ENCODE data around the gene TUBB4B.

TUBB4B gene

GRCh38 chr9:137240318-137240840 lies 708 bp upstream of the TUBB4B start (continued):
- TF ChIP-seq PRDM6 (tag by site-specific recombination; IDR thresholded peaks at IDR 0.05) (no peak), ZNF184 (tag by site-specific recombination; IDR thresholded peaks at IDR 0.05) (no peak), ZNF292 (tag by site-specific recombination; IDR thresholded peaks at IDR 0.05; ENCODE audit: borderline replicate concordance, low read depth) (no peak), ZSCAN4 (tag by site-specific recombination; IDR thresholded peaks at IDR 0.05) (0 out of 2 replicates have a peak, but pooled peaks have one; percentile 29), FEZF1 (tag by site-specific recombination; IDR thresholded peaks at IDR 0.05) (peak; percentile 12; the same call in 1 of the 2 replicates), ZNF354C (tag by site-specific recombination; IDR thresholded peaks at IDR 0.05; ENCODE audit: borderline replicate concordance, low read depth) (no peak), BCL6B (tag by site-specific recombination; IDR thresholded peaks at IDR 0.05) (no peak), ZNF274 (IDR thresholded peaks at IDR 0.05; ENCODE audit: low read length) (no peak), ZNF274 (tag by site-specific recombination; IDR thresholded peaks at IDR 0.05; ENCODE audit: borderline replicate concordance) (no peak), ZNF148 (tag by site-specific recombination; IDR thresholded peaks at IDR 0.05; ENCODE audit: borderline replicate concordance) (no peak), ZXDB (tag by site-specific recombination; IDR thresholded peaks at IDR 0.05) (peak; percentile 92), ZNF174 (tag by site-specific recombination; IDR thresholded peaks at IDR 0.05) (no peak), ZNF248 (tag by site-specific recombination; IDR thresholded peaks at IDR 0.05) (no peak), ZNF132 (tag by site-specific recombination; IDR thresholded peaks at IDR 0.05; ENCODE audit: borderline replicate concordance) (no peak), HOXC10 (CRISPR knock-in tag; IDR thresholded peaks at IDR 0.05) (no peak), ZNF140 (tag by site-specific recombination; IDR thresholded peaks at IDR 0.05) (no peak), ZNF791 (tag by site-specific recombination; IDR thresholded peaks at IDR 0.05) (no peak), SCRT2 (tag by site-specific recombination; IDR thresholded peaks at IDR 0.05) (0 out of 2 replicates have a peak, but pooled peaks have one; percentile 35), ATF2 (tag by site-specific recombination; IDR thresholded peaks at IDR 0.05; ENCODE audit: low read depth) (no peak), PRDM10 (tag by site-specific recombination; IDR thresholded peaks at IDR 0.05) (peak; percentile 71), ZIC2 (tag by site-specific recombination; IDR thresholded peaks at IDR 0.05) (peak; percentile 36; the same call in 1 of the 2 replicates), MEIS1 (CRISPR knock-in tag; IDR thresholded peaks at IDR 0.05; ENCODE audit: borderline replicate concordance) (peak; percentile 46; the same call in 1 of the 2 replicates), ZNF37A (tag by site-specific recombination; IDR thresholded peaks at IDR 0.05) (no peak), ZNF621 (tag by site-specific recombination; IDR thresholded peaks at IDR 0.05) (no peak), ZNF350 (tag by site-specific recombination; IDR thresholded peaks at IDR 0.05) (no peak), TCF7L2 (IDR thresholded peaks at IDR 0.05; ENCODE audit: borderline replicate concordance, low read depth, low read length) (no peak), ZBTB17 (tag by site-specific recombination; IDR thresholded peaks at IDR 0.05) (peak; percentile 40; the same call in 1 of the 2 replicates), ZBTB7A (tag by site-specific recombination; IDR thresholded peaks at IDR 0.05; ENCODE audit: low read depth) (peak; percentile 92), ZNF76 (tag by site-specific recombination; IDR thresholded peaks at IDR 0.05; ENCODE audit: borderline replicate concordance, low read depth) (peak; percentile 84; the same call in 1 of the 2 replicates)

Measured in HEK293 (cell line).